GM12801 (cell line): Measurements from ENCODE around the gene SNRK.

Experiments used
- TF ChIP-seq, protein P1 (sequence below): IDR thresholded peaks from one replicate; pipeline ENCODE4 v1.5.1; 2011; ENCODE audit warnings: control low read depth; ENCODE audit not compliant: insufficient read length; ENCODE audit errors: extremely low read depth

SNRK gene

GRCh38 chr3:43291546-43291945 lies 5.2 kb downstream of the SNRK start:
- TF ChIP-seq, protein P1, sequence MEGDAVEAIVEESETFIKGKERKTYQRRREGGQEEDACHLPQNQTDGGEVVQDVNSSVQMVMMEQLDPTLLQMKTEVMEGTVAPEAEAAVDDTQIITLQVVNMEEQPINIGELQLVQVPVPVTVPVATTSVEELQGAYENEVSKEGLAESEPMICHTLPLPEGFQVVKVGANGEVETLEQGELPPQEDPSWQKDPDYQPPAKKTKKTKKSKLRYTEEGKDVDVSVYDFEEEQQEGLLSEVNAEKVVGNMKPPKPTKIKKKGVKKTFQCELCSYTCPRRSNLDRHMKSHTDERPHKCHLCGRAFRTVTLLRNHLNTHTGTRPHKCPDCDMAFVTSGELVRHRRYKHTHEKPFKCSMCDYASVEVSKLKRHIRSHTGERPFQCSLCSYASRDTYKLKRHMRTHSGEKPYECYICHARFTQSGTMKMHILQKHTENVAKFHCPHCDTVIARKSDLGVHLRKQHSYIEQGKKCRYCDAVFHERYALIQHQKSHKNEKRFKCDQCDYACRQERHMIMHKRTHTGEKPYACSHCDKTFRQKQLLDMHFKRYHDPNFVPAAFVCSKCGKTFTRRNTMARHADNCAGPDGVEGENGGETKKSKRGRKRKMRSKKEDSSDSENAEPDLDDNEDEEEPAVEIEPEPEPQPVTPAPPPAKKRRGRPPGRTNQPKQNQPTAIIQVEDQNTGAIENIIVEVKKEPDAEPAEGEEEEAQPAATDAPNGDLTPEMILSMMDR: no peak

DNA sequence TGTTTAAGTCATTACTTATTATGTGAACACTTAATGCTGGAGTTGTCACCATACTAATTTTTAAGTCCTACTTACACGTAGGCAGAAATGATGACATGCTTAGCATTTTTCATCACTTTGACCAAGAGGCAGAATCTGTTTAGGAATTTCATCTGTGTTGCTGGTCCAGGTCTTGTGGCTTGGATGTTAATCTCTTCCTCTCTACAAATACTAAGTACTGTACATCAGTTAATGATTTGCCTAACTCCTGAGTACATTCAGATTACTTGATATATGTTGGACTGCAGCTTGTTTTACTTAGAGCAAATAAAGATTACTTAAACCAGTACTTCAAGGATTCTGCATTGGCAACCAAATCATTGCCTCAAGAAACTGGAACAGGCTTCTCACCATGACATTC lies 8.6 kb downstream of the SNRK start:
- TF ChIP-seq, protein P1: no peak

- TF ChIP-seq, protein P1: no peak
These were observed 10.2 kb downstream of the SNRK start for GRCh38 chr3:43296565-43296964.

GRCh38 chr3:43298292-43298691 lies 12.0 kb downstream of the SNRK start:
- TF ChIP-seq, protein P1: no peak

DNA sequence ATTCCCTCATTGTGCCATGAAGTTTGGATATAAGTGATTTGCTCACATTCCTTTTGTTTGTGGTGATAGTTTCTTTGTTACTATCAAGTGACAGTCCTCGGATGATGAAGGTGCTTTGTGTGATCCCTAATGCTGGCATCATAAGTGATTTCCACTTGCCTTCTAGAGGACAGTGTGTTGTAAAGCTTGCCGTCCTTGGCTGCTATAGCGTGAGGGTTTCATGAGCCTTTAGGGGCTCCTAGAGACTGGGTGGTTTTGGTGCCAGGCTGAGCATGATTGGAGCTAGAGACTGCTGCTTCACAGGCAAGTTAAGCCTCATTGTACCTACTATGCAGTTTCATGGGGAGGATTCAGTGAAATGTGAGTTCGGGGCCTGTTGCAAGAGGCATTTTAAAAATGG lies 12.4 kb downstream of the SNRK start:
- TF ChIP-seq, protein P1: no peak

DNA sequence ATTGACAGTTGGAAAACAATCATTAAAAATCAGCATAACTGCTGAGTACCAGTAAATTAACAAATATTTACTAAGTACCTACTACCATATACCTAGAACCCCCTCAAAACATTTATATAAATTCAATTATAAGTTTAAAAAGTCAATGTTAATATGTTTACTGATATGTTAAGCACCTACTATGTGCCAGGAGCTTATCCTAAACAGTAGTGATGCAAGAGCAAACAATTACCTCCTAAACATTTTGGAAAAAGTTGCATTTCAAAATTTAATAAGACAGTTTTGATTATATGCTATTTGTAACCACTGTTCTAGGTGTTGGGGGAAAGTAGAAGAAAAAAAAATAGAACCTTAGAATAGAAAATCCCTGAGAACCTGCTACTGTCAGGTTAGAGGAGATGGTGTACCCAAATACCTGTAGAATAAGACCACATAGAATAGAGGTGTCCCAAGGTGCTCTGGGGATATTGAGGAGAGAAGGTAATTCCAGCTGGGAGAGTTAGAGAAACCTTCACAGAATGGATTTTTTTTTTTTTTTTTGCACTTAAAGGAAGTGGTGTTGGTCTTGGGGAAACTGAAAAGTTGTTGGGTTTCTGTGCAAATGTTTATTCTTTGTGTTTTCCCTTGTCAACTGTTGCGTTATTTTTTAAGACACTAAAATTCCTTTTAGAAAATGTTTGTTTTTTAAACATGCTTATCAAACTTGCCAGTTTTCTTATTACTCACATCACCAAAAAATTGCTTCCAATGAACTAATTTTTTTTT lies 16.0 kb downstream of the SNRK start:
- TF ChIP-seq, protein P1: no peak

DNA sequence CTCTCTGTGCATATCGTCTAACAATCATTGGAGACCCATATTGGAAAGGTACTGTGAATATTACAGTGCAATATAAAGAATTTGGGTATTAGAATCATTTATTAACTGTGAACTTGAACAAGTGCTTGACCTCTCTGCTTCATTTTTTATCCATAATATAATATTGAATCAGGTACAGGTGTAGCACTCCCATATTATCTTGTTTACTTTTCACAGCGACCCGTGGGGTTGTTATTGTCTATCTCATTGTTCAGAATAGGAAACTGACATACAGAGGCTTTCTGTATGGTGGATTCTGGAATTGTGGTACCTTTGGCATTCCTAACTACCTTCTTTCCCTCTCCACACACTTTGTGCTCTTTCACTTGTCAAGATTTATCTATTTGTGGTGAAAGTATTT lies 17.8 kb downstream of the SNRK start:
- TF ChIP-seq, protein P1: no peak
